NCI-H2107 treated with DMSO at 0.1 percent for 48 hours (cell line): Measurements from ENCODE around the gene PLP2.

Experiments used
- DNase-seq: peaks from one replicate; lab custom pipeline; 2025; ENCODE audit not compliant: unreplicated experiment; lab: John Stamatoyannopoulos, UW

PLP2 gene

GRCh38 chrX:49208399-49208798 is 36.7 kb downstream of the PLP2 start:
- no peak for DNase-seq

- no peak for DNase-seq
Observed at GRCh38 chrX:49209434-49210251, 37.9 kb downstream of the PLP2 start.

GRCh38 chrX:49210406-49210805 is 38.7 kb downstream of the PLP2 start:
- no peak for DNase-seq

- no peak for DNase-seq
Observed at GRCh38 chrX:49211074-49211473, 39.4 kb downstream of the PLP2 start.

DNA sequence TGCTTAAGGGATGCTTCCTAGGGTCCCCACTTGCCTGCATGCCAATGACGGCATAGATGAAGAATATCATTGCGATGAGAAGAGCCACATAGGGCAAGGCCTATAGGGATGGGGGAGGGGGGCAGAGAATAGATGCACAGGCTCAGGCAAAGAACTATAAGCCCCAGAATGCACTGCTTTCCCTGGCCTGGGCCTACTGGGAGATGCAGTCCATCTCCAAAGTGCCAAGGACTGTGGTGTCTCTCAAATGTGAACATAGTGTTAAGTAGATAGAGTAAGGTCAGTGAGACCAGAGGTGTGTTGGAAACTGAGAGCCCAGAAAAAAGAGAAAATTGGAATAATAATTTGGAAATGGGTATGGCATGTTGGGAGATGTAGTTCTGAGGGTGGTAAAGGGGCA is 40.5 kb downstream of the PLP2 start:
- no peak for DNase-seq

DNA sequence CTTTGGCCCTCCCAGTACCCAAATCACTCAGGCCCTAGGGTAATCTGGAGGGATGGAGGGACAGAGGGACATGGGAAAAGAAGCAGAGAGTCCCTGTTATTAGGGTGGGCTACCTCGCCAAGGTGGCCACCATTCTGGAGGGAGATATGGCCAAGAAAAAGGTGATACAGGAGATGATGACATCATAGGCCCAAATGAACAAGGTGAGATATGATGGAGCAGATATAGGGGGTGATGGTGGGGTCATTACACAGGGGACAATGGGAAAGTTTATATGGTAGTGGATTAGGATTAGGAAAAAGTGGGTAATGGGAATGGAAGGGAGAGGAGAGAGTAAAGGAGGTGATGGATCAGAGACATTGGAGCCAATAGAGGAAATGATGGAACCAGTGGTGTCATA is 41.2 kb downstream of the PLP2 start:
- no peak for DNase-seq

DNA sequence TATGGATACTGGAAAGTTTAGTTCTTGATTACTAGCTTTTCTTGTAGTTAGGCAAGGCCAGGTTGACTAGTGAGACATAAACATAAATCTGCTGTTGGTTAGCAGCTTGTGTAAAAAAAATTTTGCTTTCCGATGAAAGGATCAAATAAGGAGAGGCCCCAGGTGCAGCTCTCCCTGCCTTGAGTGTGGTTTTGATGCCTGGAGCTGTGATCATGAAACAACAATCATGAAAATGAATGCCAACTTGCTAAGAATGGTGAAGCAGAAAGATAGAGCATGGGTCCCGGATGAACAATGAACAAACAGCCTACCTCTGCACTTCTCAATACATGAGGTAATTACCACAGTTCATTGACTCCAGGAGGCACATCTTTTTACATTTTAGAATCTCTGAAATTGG is 42.7 kb downstream of the PLP2 start:
- no peak for DNase-seq

DNA sequence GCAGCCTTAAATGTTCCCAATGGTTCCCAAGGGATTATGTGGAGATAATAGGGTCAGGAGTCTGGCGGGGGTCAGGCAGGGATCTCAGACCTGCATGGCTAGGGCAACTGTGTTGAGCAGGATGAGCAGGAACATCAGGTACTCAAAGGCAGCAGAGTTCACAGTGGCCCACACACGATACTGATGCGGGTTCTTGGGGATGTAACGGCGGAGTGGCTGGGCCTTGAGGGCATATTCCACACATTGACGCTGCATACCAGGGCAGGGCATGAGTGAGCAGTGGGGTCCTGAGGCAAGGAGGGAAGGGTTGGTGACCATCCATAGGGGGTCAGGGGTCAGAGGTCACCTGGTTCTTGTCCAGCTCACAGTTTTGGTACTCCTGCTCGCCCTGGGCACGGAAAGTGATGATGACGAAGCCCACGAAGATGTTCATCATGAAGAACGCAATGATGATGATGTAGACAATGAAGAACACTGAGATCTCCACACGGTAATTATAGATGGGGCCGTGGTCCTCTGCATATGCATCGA is 43.4 kb downstream of the PLP2 start:
- no peak for DNase-seq

- no peak for DNase-seq
Observed at GRCh38 chrX:49220100-49220499, 48.4 kb downstream of the PLP2 start.

GRCh38 chrX:49221868-49222267 is 50.2 kb downstream of the PLP2 start:
- no peak for DNase-seq
